ENCODE measurements around the gene NLGN2. TPM values are rescaled to one million over a fixed set of nuclear protein-coding genes. Genes with fewer than 3 reads are reported as not detected.

Gene NLGN2
- total and polyA plus RNA-seq, 2 of the 8 experiments (the other 6 are each of a cell fraction or from before 2014, with no cell fraction given): 21.2 to 62.8 TPM

DNA sequence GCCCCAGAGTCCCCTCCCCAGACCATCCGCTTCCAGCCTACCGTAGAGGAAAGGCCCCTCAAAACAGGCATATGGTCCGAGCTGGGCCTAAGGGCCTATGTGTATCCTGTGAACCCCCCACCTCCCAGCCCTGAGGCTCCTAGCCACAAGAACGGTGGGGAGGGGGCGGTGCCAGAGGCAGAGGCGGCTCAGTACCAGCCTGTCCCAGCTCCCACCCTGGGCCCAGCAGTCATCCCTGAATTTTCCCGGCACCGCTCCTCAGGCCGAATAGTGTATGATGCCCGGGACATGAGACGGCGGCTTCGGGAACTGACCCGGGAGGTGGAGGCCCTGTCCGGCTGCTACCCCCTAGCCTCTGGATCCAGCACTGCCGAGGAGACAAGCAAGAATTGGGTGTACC, 13.5 kb downstream of the NLGN2 start (continued):
- TF ChIP-seq KDM1A (IDR thresholded peaks at IDR 0.05; ENCODE audit: borderline replicate concordance, low read length) (no peak), NRF1 (IDR thresholded peaks at IDR 0.05; ENCODE audit: low read depth, low read length) (no peak), ASH2L (IDR thresholded peaks at IDR 0.05; ENCODE audit: low read length) (no peak), RNF2 (IDR thresholded peaks at IDR 0.05; ENCODE audit: borderline replicate concordance, low read depth, low read length, missing control alignments, poor library complexity, severe bottlenecking) (no peak)
- TF ChIP-seq, protein P1, sequence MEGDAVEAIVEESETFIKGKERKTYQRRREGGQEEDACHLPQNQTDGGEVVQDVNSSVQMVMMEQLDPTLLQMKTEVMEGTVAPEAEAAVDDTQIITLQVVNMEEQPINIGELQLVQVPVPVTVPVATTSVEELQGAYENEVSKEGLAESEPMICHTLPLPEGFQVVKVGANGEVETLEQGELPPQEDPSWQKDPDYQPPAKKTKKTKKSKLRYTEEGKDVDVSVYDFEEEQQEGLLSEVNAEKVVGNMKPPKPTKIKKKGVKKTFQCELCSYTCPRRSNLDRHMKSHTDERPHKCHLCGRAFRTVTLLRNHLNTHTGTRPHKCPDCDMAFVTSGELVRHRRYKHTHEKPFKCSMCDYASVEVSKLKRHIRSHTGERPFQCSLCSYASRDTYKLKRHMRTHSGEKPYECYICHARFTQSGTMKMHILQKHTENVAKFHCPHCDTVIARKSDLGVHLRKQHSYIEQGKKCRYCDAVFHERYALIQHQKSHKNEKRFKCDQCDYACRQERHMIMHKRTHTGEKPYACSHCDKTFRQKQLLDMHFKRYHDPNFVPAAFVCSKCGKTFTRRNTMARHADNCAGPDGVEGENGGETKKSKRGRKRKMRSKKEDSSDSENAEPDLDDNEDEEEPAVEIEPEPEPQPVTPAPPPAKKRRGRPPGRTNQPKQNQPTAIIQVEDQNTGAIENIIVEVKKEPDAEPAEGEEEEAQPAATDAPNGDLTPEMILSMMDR (IDR thresholded peaks at IDR 0.05; ENCODE audit: control extremely low read depth in 1 of 3, insufficient read depth in 1 of 3, low read depth in 1 of 3, low read length in 3 of 3): no peak
